ENCODE measurements around the gene PRDM10. TPM values are rescaled to one million over a fixed set of nuclear protein-coding genes. Genes with fewer than 3 reads are reported as not detected.

PRDM10 gene
- total RNA-seq, 1 experiment from 2014 or later, result 18.9 TPM

- Mint-ChIP-seq H3K27ac (peak overlapping the region; percentile 82; the same call in 1 of the 2 replicates), H3K4me3 (no peak overlapping the region), H3K36me3 (peaks cover 30% of the 10 kb centered on the region), H3K27me3 (ENCODE audit: low read depth) (no peaks in the 10 kb centered on the region), H3K9me3 (no peaks in the 10 kb centered on the region), H3K4me1 (peaks cover 35% of the 10 kb centered on the region)
- ChIA-PET POLR2A (no interaction called here), CTCF (no interaction called here)
- TF ChIP-seq ZNF232 (CRISPR knock-in tag; IDR thresholded peaks at IDR 0.05) (no peak), ZNF425 (CRISPR knock-in tag; conservative IDR thresholded peaks at IDR 0.05) (no peak), ETV6 (CRISPR knock-in tag; IDR thresholded peaks at IDR 0.05) (no peak), KAT7 (CRISPR knock-in tag; IDR thresholded peaks at IDR 0.05; ENCODE audit: borderline replicate concordance) (no peak)
- no peak for ATAC-seq
- no peak for DNase-seq (ENCODE audit: low spot score)
Measured at GRCh38 chr11:129944696-129945095, 57.9 kb downstream of the PRDM10 start.

- DNase-seq (ENCODE audit: low spot score) (no peak), ATAC-seq (no peak)
- Mint-ChIP-seq H3K36me3 (peaks cover 33% of the 10 kb centered on the region), H3K27ac (0 out of 2 replicates have a peak overlapping the region, but pooled peaks have one; percentile 25), H3K4me1 (peaks cover 45% of the 10 kb centered on the region), H3K27me3 (ENCODE audit: low read depth) (no peaks in the 10 kb centered on the region), H3K9me3 (no peaks in the 10 kb centered on the region), H3K4me3 (no peak overlapping the region)
- POLR2A ChIA-PET, result no interaction called here
- TF ChIP-seq GABPB1 (CRISPR knock-in tag; IDR thresholded peaks at IDR 0.05) (no peak), ZNF425 (CRISPR knock-in tag; conservative IDR thresholded peaks at IDR 0.05) (no peak), MLX (CRISPR knock-in tag; IDR thresholded peaks at IDR 0.05) (no peak), GRHL2 (CRISPR knock-in tag; IDR thresholded peaks at IDR 0.05; ENCODE audit: insufficient replicate concordance, severe bottlenecking) (no peak), NFATC4 (CRISPR knock-in tag; IDR thresholded peaks at IDR 0.05) (no peak), ZNF416 (CRISPR knock-in tag; IDR thresholded peaks at IDR 0.05) (no peak)
- CTCF ChIA-PET, result interaction anchor here (0.7 to 1.0 kb wide), 2 partner anchors 49 to 204 kb away, joined by 3 read pairs; no protein-coding TSS in a partner anchor
Measured at GRCh38 chr11:129943036-129943435, 59.6 kb downstream of the PRDM10 start.

DNA sequence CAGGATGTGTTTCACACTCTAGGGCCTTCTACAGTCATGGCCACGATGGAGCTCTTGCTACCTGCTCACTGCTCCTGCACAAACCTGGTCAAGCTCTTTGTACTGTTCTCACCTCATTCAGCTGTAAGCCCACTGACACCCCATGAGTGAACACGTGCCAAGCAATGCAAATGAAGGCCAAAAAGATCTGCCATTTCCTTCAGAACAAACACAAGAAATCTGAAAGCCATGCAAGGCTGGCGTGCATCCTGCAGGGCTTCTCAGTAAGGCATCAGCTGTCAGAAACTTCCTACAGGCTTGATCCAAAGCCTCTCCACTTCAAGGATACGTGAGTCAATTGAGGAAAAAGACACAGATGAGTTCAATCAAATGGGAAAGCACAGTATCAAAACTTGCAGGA is 63.1 kb downstream of the PRDM10 start:
- POLR2A ChIA-PET, result no interaction called here
- Mint-ChIP-seq H3K4me3 (no peak overlapping the region), H3K9me3 (no peaks in the 10 kb centered on the region), H3K27me3 (ENCODE audit: low read depth) (no peaks in the 10 kb centered on the region), H3K27ac (peak overlapping the region; percentile 67), H3K36me3 (peaks cover 16% of the 10 kb centered on the region), H3K4me1 (peaks cover 47% of the 10 kb centered on the region)
- TF ChIP-seq CREM (CRISPR knock-in tag; IDR thresholded peaks at IDR 0.05) (no peak), CREB1 (CRISPR knock-in tag; IDR thresholded peaks at IDR 0.05) (no peak), FOXJ3 (CRISPR knock-in tag; IDR thresholded peaks at IDR 0.05; ENCODE audit: borderline replicate concordance) (no peak), NFYB (CRISPR knock-in tag; conservative IDR thresholded peaks at IDR 0.05; ENCODE audit: low read depth) (no peak), JAZF1 (CRISPR knock-in tag; IDR thresholded peaks at IDR 0.05) (no peak), ERG (CRISPR knock-in tag; IDR thresholded peaks at IDR 0.05) (no peak), TCF7 (CRISPR knock-in tag; IDR thresholded peaks at IDR 0.05; ENCODE audit: low read depth) (no peak)
- TF ChIP-seq, protein P1, sequence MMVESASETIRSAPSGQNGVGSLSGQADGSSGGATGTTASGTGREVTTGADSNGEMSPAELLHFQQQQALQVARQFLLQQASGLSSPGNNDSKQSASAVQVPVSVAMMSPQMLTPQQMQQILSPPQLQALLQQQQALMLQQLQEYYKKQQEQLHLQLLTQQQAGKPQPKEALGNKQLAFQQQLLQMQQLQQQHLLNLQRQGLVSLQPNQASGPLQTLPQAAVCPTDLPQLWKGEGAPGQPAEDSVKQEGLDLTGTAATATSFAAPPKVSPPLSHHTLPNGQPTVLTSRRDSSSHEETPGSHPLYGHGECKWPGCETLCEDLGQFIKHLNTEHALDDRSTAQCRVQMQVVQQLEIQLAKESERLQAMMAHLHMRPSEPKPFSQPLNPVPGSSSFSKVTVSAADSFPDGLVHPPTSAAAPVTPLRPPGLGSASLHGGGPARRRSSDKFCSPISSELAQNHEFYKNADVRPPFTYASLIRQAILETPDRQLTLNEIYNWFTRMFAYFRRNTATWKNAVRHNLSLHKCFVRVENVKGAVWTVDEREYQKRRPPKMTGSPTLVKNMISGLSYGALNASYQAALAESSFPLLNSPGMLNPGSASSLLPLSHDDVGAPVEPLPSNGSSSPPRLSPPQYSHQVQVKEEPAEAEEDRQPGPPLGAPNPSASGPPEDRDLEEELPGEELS (CRISPR knock-in tag; IDR thresholded peaks at IDR 0.05), result no peak
- TF ChIP-seq, protein P2, sequence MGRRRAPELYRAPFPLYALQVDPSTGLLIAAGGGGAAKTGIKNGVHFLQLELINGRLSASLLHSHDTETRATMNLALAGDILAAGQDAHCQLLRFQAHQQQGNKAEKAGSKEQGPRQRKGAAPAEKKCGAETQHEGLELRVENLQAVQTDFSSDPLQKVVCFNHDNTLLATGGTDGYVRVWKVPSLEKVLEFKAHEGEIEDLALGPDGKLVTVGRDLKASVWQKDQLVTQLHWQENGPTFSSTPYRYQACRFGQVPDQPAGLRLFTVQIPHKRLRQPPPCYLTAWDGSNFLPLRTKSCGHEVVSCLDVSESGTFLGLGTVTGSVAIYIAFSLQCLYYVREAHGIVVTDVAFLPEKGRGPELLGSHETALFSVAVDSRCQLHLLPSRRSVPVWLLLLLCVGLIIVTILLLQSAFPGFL (CRISPR knock-in tag; IDR thresholded peaks at IDR 0.05; ENCODE audit: borderline replicate concordance), result no peak
- CTCF ChIA-PET, result interaction anchor here (0.5 to 1.1 kb wide), 2 partner anchors 193 to 555 kb away, joined by 3 to 7 read pairs; no protein-coding TSS in a partner anchor
- ATAC-seq (no peak), DNase-seq (ENCODE audit: low spot score) (no peak)
